NCI-H1105 (cell line): ENCODE results near the gene DCLK1.

Experiments used
- DNase-seq: peaks from one replicate; lab custom pipeline; 2025; lab: John Stamatoyannopoulos, UW

Gene DCLK1

DNA sequence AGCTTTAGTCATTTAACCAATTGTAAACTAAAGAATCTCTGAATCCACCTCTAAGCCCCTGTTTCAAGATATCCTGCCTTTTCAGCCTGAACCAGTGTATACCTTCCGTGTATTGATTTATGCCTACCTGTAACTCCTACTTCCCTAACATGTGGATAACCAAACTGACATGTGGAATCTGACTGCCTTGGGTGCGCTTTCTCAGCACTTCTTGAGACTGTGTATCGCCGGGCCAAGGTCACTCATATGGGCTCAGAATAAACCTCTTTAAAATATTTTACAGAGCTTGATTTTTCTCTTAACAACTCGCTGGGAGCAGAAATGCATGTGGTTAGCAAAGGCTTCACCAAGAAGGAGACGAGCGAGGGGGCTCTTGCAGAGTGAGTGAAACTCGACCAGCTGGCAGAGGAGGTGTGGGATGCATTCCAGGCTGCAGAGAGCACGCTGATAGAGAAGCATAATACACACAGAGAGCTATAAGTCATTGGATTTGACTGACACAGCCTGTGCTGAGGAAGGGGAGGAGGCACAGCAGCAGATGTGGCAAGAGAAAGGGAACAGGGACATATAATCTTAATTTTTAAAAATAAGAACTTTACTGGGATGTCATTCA lies 386.5 kb downstream of the DCLK1 start:
- DNase-seq, result no peak

- no peak for DNase-seq
Measured at GRCh38 chr13:35744144-35744543, 387.0 kb downstream of the DCLK1 start.

DNA sequence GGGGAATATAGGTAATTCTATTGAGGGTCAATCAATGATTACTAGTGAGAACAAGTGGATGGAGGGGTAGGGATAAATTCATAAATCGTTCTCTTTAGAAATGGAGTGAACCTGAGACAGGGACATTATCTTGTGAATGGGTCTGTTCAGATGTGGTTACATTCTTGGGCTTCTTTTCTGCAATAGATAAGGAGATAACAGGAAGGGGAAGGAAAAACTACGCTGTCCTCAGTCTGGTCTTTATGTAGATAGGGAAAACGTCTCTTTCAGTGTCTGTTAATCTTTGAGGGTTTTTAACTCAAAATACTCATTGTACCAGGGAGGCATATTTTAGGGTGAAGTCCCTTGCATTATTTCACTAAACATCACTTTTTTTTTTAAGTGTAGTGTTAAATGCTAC lies 388.0 kb downstream of the DCLK1 start:
- no peak for DNase-seq

GRCh38 chr13:35741657-35742056 lies 389.5 kb downstream of the DCLK1 start:
- DNase-seq, result no peak

DNA sequence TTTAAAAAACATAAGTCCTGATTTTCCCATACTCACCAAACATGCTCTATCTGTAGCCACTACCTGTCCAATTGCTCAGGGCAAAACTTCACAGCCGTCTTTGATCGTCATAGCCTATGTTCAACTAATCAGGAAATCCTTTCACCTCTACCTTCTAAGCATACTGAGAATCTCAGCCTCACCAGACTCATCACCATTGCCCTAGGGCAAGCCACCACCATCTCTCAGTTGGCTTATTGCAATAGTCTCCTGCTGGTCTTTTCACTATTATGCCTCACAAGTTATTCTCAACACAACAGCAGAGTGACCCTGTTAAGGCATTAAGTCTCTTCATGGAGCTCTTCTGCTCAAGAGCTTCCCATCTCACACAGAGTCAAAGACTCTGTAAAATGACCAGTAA lies 394.3 kb downstream of the DCLK1 start:
- DNase-seq, result no peak

- no peak for DNase-seq
Measured at GRCh38 chr13:35733827-35734226, 397.4 kb downstream of the DCLK1 start.

- DNase-seq, result no peak
Measured at GRCh38 chr13:35732565-35732964, 398.6 kb downstream of the DCLK1 start.

DNA sequence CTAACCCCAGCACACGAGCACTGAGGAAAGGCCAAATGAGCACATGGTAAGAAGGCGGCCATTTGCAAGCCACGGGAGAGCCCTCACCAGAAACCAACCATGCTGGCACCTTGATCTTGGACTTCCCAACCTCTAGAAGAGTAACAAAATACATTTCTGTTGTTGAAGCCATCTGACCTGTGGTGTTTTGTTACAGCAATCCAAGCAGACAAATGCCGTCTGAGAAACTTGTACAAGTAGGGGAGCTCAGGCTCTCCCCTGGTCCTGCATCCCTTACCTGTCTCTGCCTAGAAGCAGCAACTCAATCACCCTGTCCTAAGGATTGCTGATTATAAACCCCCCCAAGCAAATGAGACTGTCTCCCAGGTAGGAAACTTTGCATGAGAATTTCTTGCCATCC lies 399.7 kb downstream of the DCLK1 start:
- no peak for DNase-seq

GRCh38 chr13:35729926-35730627 lies 401.1 kb downstream of the DCLK1 start:
- no peak for DNase-seq

DNA sequence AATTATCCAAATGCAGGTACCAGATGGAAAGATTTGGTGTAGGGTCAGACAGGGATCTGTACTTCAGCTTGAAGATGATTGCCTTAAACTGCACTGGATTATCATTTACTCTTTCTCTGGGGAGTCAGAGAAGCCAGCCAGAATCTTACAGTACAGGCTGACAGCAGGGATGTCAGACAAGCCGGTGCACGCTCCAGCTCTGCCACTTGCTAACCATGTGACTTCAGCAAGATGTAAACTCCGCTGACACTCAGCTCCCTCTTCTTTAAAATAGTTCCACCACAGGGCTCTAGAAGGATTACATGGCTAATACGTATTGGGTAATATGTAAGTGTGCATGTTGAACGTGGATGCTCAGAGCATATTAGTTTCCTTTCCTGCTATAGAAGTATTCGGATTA lies 403.3 kb downstream of the DCLK1 start:
- no peak for DNase-seq

DNA sequence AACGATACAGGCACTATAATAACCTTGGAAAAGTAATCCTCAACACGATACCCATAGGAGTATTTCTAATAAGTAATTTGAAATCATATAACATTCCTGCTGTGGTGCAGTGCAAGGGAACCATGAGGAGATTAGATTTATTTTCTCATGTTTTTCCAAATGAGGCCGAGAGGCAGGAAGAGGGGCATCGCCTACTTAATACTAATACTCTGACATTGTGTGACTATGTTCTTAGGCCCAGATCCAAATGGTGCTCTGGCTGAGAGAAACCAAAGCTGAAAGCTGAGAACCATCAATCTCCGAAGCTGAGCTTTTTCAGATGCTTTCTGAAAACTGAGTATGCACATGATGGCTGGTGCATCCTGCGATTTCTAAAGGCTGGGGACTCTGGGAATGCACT lies 406.7 kb downstream of the DCLK1 start:
- no peak for DNase-seq

GRCh38 chr13:35723821-35724220 lies 407.4 kb downstream of the DCLK1 start:
- DNase-seq, result no peak

DNA sequence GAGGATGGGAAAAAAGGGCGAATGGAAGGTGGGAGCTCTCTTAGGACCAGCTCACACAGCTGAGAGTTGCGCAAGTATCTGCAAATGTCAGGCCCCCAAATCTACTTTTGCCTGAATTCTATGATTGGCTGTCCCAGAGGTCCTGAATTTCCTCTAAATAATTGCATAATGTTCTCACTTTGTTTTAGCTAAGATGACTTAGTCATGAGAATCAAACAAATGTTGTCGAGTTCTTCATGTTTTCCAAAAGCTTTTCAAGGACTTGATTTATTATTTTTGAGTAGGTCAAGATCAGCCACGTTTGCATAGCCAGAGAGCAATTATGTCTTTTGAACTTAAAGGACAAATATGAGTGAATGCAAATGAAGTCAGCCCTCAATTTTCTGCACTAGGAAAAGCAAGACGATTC lies 408.1 kb downstream of the DCLK1 start:
- no peak for DNase-seq

- no peak for DNase-seq
Measured at GRCh38 chr13:35722458-35723052, 408.6 kb downstream of the DCLK1 start.

GRCh38 chr13:35720690-35721554 lies 410.3 kb downstream of the DCLK1 start:
- no peak for DNase-seq

DNA sequence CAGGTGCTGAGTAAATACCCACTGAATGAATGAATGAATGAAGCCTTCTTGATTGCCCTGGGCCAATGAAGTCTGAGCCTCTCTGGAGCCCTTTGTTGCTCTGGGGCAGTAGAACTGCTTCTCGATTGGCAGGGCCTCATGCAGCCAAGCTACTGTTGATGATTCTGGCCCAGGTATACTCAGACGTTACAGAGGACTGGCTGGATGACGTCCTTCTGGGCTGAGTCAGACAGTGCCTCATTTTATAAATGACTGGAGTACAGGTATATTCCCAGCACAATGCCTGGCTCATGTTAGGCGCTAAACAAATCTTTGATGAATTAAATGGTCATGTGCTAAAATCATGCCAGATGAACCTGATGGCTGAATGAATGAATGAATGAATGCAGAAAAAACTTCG lies 410.9 kb downstream of the DCLK1 start:
- no peak for DNase-seq
